ENCODE measurements around the gene GMPR2. TPM values are rescaled to one million over a fixed set of nuclear protein-coding genes. Genes with fewer than 3 reads are reported as not detected.
"Not testable (repeated sequence)": the region's sequence is repeated elsewhere in the genome, so short reads cannot be mapped to it uniquely, and the experiment has no call there.

GMPR2 gene
- total RNA-seq, 4 donors from 2014 or later = 39.0 to 57.2 (median 49.0) TPM

GRCh38 chr14:24213866-24214662, 18.7 kb upstream of the GMPR2 start:
- TF ChIP-seq POLR2A (IDR thresholded peaks at IDR 0.05) = no peak
- TF ChIP-seq CTCF (IDR thresholded peaks at IDR 0.05) = no peak
- 92 to 93% methylated on average over 7 of the region's 7 CpGs for WGBS, 2 donors
- intact Hi-C loops (cut with DNase I; ENCODE audit: low total_unique reads) = no loop called here
- DNase-seq (ENCODE audit: low spot score in 2 of 2) = peak in 1 of 2 donors; percentile 20
- H3K4me3 ChIP-seq (ENCODE audit: low read depth, poor library complexity, severe bottlenecking) = no peak overlapping the region

GRCh38 chr14:24215495-24216344, 17.0 kb upstream of the GMPR2 start, which contains the start of gene MDP1:
MDP1 (minus strand) TSS chr14:24216066; CDS start chr14:24215955, 111 bp downstream.
- intact Hi-C loops (cut with DNase I; ENCODE audit: low total_unique reads) = no loop called here
- 0% methylated on average over 35 to 40 of the region's 40 CpGs for WGBS, 2 donors
- TF ChIP-seq POLR2A (IDR thresholded peaks at IDR 0.05) (no peak), CTCF (IDR thresholded peaks at IDR 0.05) (peak in 1 of 3 donors; percentile 8)
- DNase-seq (ENCODE audit: low spot score in 2 of 2) = peak; percentile 86 to 97
- H3K4me3 ChIP-seq (ENCODE audit: low read depth, poor library complexity, severe bottlenecking) = peak within 1 kb of the TSS; percentile 63

- intact Hi-C loops (cut with DNase I; ENCODE audit: low total_unique reads) = no loop called here
- 89 to 100% methylated on average over 2 of the region's 2 CpGs for WGBS, 2 donors
- TF ChIP-seq CTCF (IDR thresholded peaks at IDR 0.05) (no peak), POLR2A (IDR thresholded peaks at IDR 0.05) (no peak)
Measured at GRCh38 chr14:24216345-24216699, 16.4 kb upstream of the GMPR2 start.

DNA sequence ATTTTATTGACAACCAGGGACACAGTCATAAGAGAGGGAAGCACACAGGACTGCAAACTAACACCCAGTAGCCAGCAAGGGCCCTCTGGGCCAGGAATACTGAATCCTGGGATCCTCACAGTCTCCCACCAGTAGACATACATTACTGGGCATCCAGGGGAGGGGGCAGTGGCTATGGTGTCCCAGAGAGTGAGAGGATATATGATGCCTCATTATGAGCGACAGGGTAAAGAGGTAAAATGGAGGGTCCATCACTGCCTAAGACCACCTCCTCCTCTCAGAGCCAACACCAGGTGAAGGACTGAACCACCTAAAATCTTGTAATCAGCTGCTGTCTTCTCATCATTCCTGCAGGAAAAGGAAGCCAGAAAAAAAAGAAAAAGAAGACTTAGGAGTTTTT, 15.9 kb upstream of the GMPR2 start:
- intact Hi-C loops (cut with DNase I; ENCODE audit: low total_unique reads); H3K4me3 ChIP-seq (ENCODE audit: low read depth, poor library complexity, severe bottlenecking): not testable (repeated sequence)
- 93 to 100% methylated on average over 1 of the region's 1 CpG for WGBS, 2 donors
- DNase-seq (ENCODE audit: low spot score in 2 of 2) = peak in 1 of 2 donors; percentile 68

More at GRCh38 chr14:24216345-24216699, 16.4 kb upstream of the GMPR2 start:
- H3K4me3 ChIP-seq (ENCODE audit: low read depth, poor library complexity, severe bottlenecking) = no peak overlapping the region
- peak in 1 of 2 donors; percentile 3 for DNase-seq (ENCODE audit: low spot score in 2 of 2)

DNA sequence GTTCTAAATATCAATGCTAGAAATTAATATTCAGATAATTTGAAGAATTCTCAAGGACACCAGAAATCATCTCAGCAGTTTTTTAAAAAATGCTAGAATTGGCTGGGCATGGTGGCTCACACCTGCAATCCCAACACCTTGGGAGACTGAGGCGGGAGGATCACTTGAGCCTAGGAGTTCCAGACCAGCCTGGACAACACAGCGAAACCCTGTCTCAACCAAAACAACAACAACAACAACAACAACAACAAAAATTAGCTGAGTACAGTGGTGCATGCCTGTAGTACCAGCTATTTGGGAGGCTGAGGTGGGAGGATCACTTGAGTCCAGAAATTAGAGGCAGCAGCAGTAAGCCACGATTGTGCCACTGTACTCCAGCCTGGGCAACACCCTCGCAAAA, 13.6 kb upstream of the GMPR2 start:
- intact Hi-C loops (cut with DNase I; ENCODE audit: low total_unique reads) = no loop called here
- peak in 1 of 2 donors; percentile 20 for DNase-seq (ENCODE audit: low spot score in 2 of 2)
- 84 to 89% methylated on average over 4 of the region's 4 CpGs for WGBS, 2 donors
- no peak overlapping the region for H3K4me3 ChIP-seq (ENCODE audit: low read depth, poor library complexity, severe bottlenecking)
- TF ChIP-seq CTCF (IDR thresholded peaks at IDR 0.05) (no peak), POLR2A (IDR thresholded peaks at IDR 0.05) (no peak)

DNA sequence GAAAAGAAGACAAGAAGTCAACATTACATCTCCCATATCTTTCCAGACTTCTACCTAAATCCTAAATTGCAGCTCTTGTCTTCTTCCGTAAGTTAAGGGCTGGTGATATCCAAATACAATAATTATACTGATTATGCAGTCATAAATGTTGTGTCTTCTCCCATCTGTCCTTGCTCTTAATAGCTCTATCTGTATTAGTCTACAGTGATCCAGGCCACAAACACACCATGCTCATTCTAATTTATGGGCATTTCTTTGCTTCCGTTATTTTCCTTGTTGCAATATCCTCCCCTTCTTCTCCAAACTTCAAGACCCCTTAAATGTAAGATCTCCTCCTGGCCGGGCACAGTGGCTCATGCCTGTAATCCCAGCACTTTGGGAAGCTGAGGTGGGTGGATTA, 13.2 kb upstream of the GMPR2 start:
- no peak overlapping the region for H3K4me3 ChIP-seq (ENCODE audit: low read depth, poor library complexity, severe bottlenecking)
- no peak for TF ChIP-seq POLR2A (IDR thresholded peaks at IDR 0.05)
- no peak for TF ChIP-seq CTCF (IDR thresholded peaks at IDR 0.05)
- intact Hi-C loops (cut with DNase I; ENCODE audit: low total_unique reads) = no loop called here
- WGBS, 2 donors = 62% methylated on average over 3 of the region's 3 CpGs
- no peak for DNase-seq (ENCODE audit: low spot score in 2 of 2)

DNA sequence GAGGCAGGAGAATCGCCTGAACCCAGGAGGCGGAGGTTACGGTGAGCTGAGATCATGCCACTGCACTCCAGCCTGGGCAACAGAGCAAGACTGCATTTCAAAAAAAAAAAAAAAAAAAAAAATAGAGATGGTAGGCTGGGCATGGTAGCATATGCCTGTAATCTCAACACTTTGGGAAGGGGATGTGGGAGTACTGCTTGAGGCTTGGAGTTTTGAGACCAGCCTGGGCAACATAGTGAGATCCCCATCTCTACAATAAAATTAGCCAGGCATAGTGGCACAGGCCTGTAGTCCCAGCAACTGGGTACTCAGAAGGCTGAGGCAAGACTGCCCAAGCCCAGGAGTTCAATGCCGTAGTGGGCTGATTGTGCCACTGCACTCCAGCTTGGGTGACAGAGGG, 9.7 kb upstream of the GMPR2 start:
- peak in 1 of 2 donors; percentile 14 for DNase-seq (ENCODE audit: low spot score in 2 of 2)
- H3K4me3 ChIP-seq (ENCODE audit: low read depth, poor library complexity, severe bottlenecking); intact Hi-C loops (cut with DNase I; ENCODE audit: low total_unique reads): not testable (repeated sequence)
- 94 to 98% methylated on average over 4 of the region's 4 CpGs for WGBS, 2 donors
